ACHN (cell line): Measurements from ENCODE around the gene PRELID3B.

Experiments used
- DNase-seq: peaks from one replicate; pipeline ENCODE4 v3.0.0-alpha.2; 2015
- in situ Hi-C: cut with HindIII; loops from 2 replicates; pipeline ENCODE4 v1.10.0; 2017; ENCODE audit warnings: low sequenced_read_pairs, low pct_ligation_motif_present, low pct_unique_long_range_greater_than_20kb

PRELID3B gene

GRCh38 chr20:59031564-59032022, 11.0 kb downstream of the PRELID3B start:
- DNase-seq, result peak; percentile 5
- in situ Hi-C loops, result no loop called here

DNA sequence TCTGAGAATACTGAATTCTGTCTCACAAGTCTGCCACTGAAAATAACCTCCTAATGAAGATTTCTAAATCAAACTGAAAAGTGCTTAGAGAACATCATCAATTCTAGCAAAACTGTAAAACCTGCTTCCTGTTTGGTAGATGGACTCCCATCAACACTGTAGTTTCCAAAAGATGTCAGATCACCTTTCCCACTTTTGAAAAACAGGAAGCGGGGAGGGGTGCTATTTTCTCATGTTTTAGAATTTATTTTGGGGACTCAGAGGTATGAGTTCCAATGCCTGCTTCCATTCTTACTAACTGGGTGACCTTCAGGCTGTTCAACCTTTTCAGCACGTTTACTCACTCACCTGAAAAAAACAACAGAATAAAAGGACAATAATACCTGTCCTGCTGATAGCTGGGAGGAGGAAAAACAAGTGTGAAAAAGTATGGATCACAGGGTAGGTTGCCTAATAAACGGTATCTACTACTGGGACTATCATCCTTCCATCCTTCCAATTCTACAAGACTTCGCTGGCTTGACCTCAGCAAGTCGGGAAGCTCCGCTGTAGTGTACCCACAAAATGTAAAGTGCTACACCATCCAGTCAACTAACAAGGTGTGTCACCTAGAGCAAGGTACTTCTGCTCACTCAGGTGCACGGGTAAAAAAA, 11.5 kb downstream of the PRELID3B start:
- no peak for DNase-seq
- in situ Hi-C loops, result no loop called here

- in situ Hi-C loops, result no loop called here
- DNase-seq, result no peak
Observed at GRCh38 chr20:59028812-59029211, 13.8 kb downstream of the PRELID3B start.

DNA sequence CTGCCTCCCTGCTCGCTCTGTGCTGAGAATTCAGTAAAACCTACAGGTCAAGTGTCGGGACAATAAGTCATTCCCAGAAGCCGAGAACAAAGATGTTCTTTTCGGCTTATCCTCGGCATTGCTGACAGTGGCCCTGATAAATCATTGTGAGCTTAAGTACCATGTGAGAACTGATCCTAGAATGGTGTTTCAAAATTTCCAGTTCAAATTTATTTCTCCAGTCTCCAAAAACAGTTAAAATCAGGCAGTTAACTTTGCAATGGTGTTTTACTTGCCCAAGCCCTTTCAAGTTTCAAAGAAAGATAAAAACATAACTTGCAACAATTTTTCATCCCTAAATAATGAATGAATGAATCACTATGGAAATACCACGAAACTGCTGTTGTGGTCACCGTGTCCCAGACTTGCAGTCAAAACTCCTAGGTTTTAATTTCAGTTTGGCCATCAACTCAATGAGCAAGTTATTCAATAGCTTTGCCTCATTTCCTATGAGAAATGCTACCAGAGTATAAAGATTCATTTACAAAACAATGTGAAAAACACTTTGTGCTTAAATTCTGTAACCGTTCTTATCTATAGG, 14.8 kb downstream of the PRELID3B start:
- in situ Hi-C loops, result no loop called here
- no peak for DNase-seq

- no peak for DNase-seq
- in situ Hi-C loops, result no loop called here
Observed at GRCh38 chr20:59026904-59027740, 15.5 kb downstream of the PRELID3B start.

GRCh38 chr20:59025511-59025910, 17.1 kb downstream of the PRELID3B start:
- in situ Hi-C loops, result no loop called here
- no peak for DNase-seq

GRCh38 chr20:59025086-59025485, 17.5 kb downstream of the PRELID3B start:
- in situ Hi-C loops, result no loop called here
- no peak for DNase-seq

DNA sequence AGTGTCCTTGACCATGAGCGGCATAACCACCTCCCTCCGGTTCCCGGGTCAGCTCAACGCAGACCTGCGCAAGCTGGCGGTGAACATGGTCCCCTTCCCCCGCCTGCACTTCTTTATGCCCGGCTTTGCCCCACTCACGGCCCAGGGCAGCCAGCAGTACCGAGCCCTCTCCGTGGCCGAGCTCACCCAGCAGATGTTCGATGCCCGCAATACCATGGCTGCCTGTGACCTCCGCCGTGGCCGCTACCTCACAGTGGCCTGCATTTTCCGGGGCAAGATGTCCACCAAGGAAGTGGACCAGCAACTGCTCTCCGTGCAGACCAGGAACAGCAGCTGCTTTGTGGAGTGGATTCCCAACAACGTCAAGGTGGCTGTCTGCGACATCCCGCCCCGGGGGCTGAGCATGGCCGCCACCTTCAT, 18.5 kb downstream of the PRELID3B start:
- no peak for DNase-seq
- in situ Hi-C loops, result no loop called here

GRCh38 chr20:59023616-59024015, 19.0 kb downstream of the PRELID3B start:
- in situ Hi-C loops, result no loop called here
- no peak for DNase-seq

- in situ Hi-C loops, result no loop called here
- DNase-seq, result no peak
Observed at GRCh38 chr20:59022754-59023153, 19.8 kb downstream of the PRELID3B start.

GRCh38 chr20:59020938-59021551, 21.5 kb downstream of the PRELID3B start:
- in situ Hi-C loops, result no loop called here
- no peak for DNase-seq

- in situ Hi-C loops, result no loop called here
- no peak for DNase-seq
Observed at GRCh38 chr20:59019217-59019616, 23.4 kb downstream of the PRELID3B start, which contains the start of gene TUBB1. TUBB1 (plus strand) TSS chr20:59019429; CDS start chr20:59019523, 94 bp downstream.

GRCh38 chr20:59018817-59019216, 23.8 kb downstream of the PRELID3B start:
- no peak for DNase-seq
- in situ Hi-C loops, result no loop called here

- in situ Hi-C loops, result no loop called here
- no peak for DNase-seq
Observed at GRCh38 chr20:59017493-59018231, 24.9 kb downstream of the PRELID3B start.

DNA sequence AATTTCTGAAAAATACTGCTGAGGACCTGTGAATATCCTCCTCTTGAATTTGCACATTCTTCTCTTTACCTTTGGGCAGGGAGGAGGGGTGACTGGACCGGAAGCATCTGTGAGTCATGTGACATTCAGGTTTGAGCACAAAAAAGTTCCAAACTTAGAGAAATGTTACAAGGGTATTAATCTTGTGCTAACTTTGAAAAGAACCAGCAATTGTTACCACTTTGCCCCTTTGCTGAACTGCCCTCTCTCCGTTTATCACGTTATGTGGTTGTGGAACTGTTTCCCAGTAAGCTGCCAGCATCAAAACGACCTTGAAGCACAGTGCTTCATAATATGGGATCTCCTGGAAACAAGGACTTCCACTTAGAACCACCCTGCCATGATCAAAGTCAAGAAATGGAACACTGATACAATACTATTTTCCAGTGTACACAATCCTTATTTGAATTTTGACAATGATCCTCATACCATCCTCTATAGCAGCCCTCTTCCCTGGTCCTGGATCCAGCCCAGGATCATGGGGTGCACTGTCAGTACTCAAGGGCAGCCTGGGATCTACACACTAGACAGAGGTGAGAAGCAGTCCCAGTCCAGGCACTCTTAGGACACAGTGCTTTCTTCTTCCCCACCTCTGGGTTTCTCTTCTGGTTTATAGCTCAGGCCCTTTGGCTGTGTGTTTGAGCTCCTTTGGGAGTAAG, 25.6 kb downstream of the PRELID3B start:
- in situ Hi-C loops, result no loop called here
- no peak for DNase-seq

GRCh38 chr20:59015812-59016711, 26.5 kb downstream of the PRELID3B start:
- in situ Hi-C loops, result no loop called here
- no peak for DNase-seq

DNA sequence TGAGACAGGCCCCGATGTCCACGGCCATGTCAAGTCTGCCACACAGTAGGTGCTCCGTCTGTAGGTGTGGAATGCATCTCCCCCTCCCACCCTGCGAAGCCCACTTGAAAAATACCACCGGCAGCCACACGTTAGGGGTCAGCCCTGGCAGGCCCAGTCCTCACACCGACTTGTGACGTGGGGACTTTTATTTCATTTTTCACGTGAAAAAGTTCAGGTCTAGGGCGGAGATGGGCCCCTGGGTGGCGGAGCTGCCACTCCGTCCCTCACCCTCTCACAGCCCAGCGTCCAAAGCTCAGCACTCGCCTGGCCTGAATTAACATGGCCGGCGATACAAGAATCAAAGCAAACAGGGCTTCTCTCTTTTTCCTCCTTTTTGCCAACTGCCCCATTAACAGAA, 27.2 kb downstream of the PRELID3B start:
- no peak for DNase-seq
- in situ Hi-C loops, result no loop called here
